GM23338 (cell line): ENCODE data around the gene CLIC5. TPM values are rescaled to one million over a fixed set of nuclear protein-coding genes. Genes with fewer than 3 reads are reported as not detected.

Experiments
- ATAC-seq: fragments of 200-7000 bp; cut with Tn5 transposase; 3 replicates; pipeline ENCODE4 v1.9.1; 2020
- DNase-seq: peaks from one replicate; pipeline ENCODE4 v3.0.0-alpha.2; 2015; ENCODE audit warnings: low spot score
- H2AFZ ChIP-seq: fragments of 200-600 bp; sonication (generic); 2 replicates; pipeline ENCODE4 v1.8.0; 2016; ENCODE audit warnings: antibody characterized with exemption, mild to moderate bottlenecking, moderate library complexity
- H3F3A ChIP-seq: fragments of 200-600 bp; sonication (generic); replicated peaks from 2 replicates; pipeline ENCODE4 v1.8.0; 2017; ENCODE audit warnings: antibody characterized with exemption, mixed run types, low read depth
- H3K27ac ChIP-seq: fragments of 200-600 bp; sonication (generic); 2 replicates; pipeline ENCODE4 v1.6.1; 2016; ENCODE audit warnings: low read depth
- H3K27me3 ChIP-seq: fragments of 200-600 bp; sonication (generic); 2 replicates; pipeline ENCODE4 v1.8.0; 2016; ENCODE audit warnings: mild to moderate bottlenecking, mixed run types, moderate library complexity; ENCODE audit not compliant: insufficient read depth
- H3K36me3 ChIP-seq: fragments of 200-600 bp; sonication (generic); 2 replicates; pipeline ENCODE4 v1.8.0; 2016; ENCODE audit warnings: mild to moderate bottlenecking; ENCODE audit not compliant: insufficient read depth
- H3K4me1 ChIP-seq: fragments of 200-600 bp; sonication (generic); 2 replicates; pipeline ENCODE4 v1.8.0; 2016; ENCODE audit warnings: mild to moderate bottlenecking, moderate library complexity; ENCODE audit not compliant: insufficient read depth
- H3K4me2 ChIP-seq: fragments of 200-600 bp; sonication (generic); 2 replicates; pipeline ENCODE4 v1.7.1; 2017; ENCODE audit warnings: mixed run types
- H3K4me3 ChIP-seq: fragments of 200-600 bp; sonication (generic); 2 replicates; pipeline ENCODE4 v1.6.1; 2016; ENCODE audit warnings: mixed run types
- H3K79me2 ChIP-seq: fragments of 200-600 bp; sonication (generic); replicated peaks from 2 replicates; pipeline ENCODE4 v1.8.0; 2017; ENCODE audit warnings: mild to moderate bottlenecking; ENCODE audit not compliant: insufficient read depth
- H3K9me2 ChIP-seq: fragments of 200-600 bp; sonication (generic); 2 replicates; pipeline ENCODE4 v1.8.0; 2017; ENCODE audit not compliant: insufficient read depth
- H4K20me1 ChIP-seq: fragments of 200-600 bp; sonication (generic); replicated peaks from 2 replicates; pipeline ENCODE4 v1.8.0; 2017; ENCODE audit warnings: mild to moderate bottlenecking; ENCODE audit not compliant: insufficient read depth
- H3K27ac Mint-ChIP-seq: 2 replicates; pipeline ENCODE4 v1.8.0; 2020; ENCODE audit warnings: inconsistent platforms, mild to moderate bottlenecking, moderate library complexity, mixed read lengths
- H3K27me3 Mint-ChIP-seq: 3 replicates; pipeline ENCODE4 v1.8.0; 2022; ENCODE audit warnings: low read depth, mild to moderate bottlenecking, moderate library complexity, mixed read lengths, inconsistent platforms; ENCODE audit not compliant: insufficient read depth, poor library complexity
- H3K36me3 Mint-ChIP-seq: 3 replicates; pipeline ENCODE4 v1.8.0; 2021; ENCODE audit warnings: low read depth, mild to moderate bottlenecking, inconsistent platforms, moderate library complexity, mixed read lengths
- H3K4me1 Mint-ChIP-seq: 3 replicates; pipeline ENCODE4 v1.8.0; 2020; ENCODE audit warnings: mild to moderate bottlenecking, inconsistent platforms, mixed read lengths
- H3K4me3 Mint-ChIP-seq: 3 replicates; pipeline ENCODE4 v1.8.0; 2021; ENCODE audit warnings: moderate library complexity, mild to moderate bottlenecking, inconsistent platforms, mixed read lengths
- H3K9me3 Mint-ChIP-seq: 3 replicates; pipeline ENCODE4 v1.8.0; 2020; ENCODE audit warnings: moderate library complexity, mild to moderate bottlenecking, inconsistent platforms, mixed read lengths
- CREB1 ChIP-seq: fragments of 250-450 bp; sonication (Bioruptor Pico); IDR thresholded peaks from 2 replicates; pipeline ENCODE4 v1.5.0; 2020; ENCODE audit warnings: low read depth, mild to moderate bottlenecking, moderate library complexity
- CTCF ChIP-seq, 2 experiments: fragments of 200-600 bp in 1 of 2; sonication (generic) in 1 of 2; conservative IDR thresholded peaks; 2 replicates each; pipeline versions ENCODE4 v1.5.1 to v1.6.1; 2016 to 2017; ENCODE audit warnings: antibody characterized with exemption in 2 of 2, low read depth in 2 of 2, mild to moderate bottlenecking in 2 of 2, moderate library complexity in 1 of 2
- EZH2 ChIP-seq: fragments of 200-600 bp; sonication (generic); IDR thresholded peaks from one replicate; pipeline ENCODE4 v1.8.0; 2017; ENCODE audit warnings: antibody characterized with exemption, mild to moderate bottlenecking, low read depth; ENCODE audit not compliant: unreplicated experiment
- EZH2phosphoT487 ChIP-seq: fragments of 200-600 bp; sonication (generic); IDR thresholded peaks from one replicate; pipeline ENCODE4 v1.8.1; 2018; ENCODE audit warnings: antibody characterized with exemption; ENCODE audit not compliant: unreplicated experiment
- JUNB ChIP-seq: IDR thresholded peaks from one replicate; pipeline ENCODE4 v1.6.1; 2016; ENCODE audit warnings: antibody characterized with exemption; ENCODE audit not compliant: unreplicated experiment
- NANOG ChIP-seq: IDR thresholded peaks from 2 replicates; pipeline ENCODE4 v1.6.1; 2016; ENCODE audit warnings: antibody characterized with exemption, borderline replicate concordance
- POLR2AphosphoS5 ChIP-seq: IDR thresholded peaks from 2 replicates; pipeline ENCODE4 v1.6.1; 2016; ENCODE audit warnings: antibody characterized with exemption, low read depth
- STAT1 ChIP-seq: IDR thresholded peaks from one replicate; pipeline ENCODE4 v1.6.1; 2016; ENCODE audit warnings: antibody characterized with exemption; ENCODE audit not compliant: unreplicated experiment
- ZNF114 ChIP-seq: fragments of 250-450 bp; sonication (Bioruptor Pico); IDR thresholded peaks from 2 replicates; pipeline ENCODE4 v1.5.0; 2020; ENCODE audit warnings: mild to moderate bottlenecking, moderate library complexity
- ZNF331 ChIP-seq: fragments of 250-450 bp; sonication (Bioruptor Pico); IDR thresholded peaks from 2 replicates; pipeline ENCODE4 v1.5.0; 2020; ENCODE audit warnings: low read depth, mild to moderate bottlenecking, moderate library complexity
- ZNF462 ChIP-seq: fragments of 250-450 bp; sonication (Bioruptor Pico); IDR thresholded peaks from 2 replicates; pipeline ENCODE4 v1.5.0; 2020; ENCODE audit warnings: mild to moderate bottlenecking, moderate library complexity
- polyA plus RNA-seq: library from polyadenylated mRNA; unstranded; fragments of >200 nt; fragmentation: Nextera tagmentation; extraction: Ambion mirVana; gene quantifications from 2 replicates; pipeline ENCODE4 v1.2.1, GENCODE V29; 2016
- total RNA-seq: library from RNA; depleted of rRNA; stranded (reverse); fragments of >200 nt; shearing (Covaris generic); gene quantifications from 2 replicates; pipeline ENCODE4 v1.2.3, GENCODE V29; 2014
- TF ChIP-seq, protein P1 (sequence below): IDR thresholded peaks from one replicate; pipeline ENCODE4 v1.6.1; 2018; ENCODE audit warnings: antibody characterized with exemption; ENCODE audit not compliant: unreplicated experiment
- TF ChIP-seq, protein P2 (sequence below): IDR thresholded peaks from 2 replicates; pipeline ENCODE4 v1.6.1; 2016; ENCODE audit warnings: antibody characterized with exemption

Gene CLIC5
- total and polyA plus RNA-seq, 2 experiments from 2014 or later, result 0.08 TPM; not detected in 1

GRCh38 chr6:46053039-46053933 is 37.6 kb upstream of the CLIC5 start:
- H3K4me1 Mint-ChIP-seq, result peaks cover 16% of the 10 kb centered on the region; the same call in 2 of the 3 replicates
- H3K9me2 ChIP-seq, result 0 out of 2 replicates have a peak, but pooled peaks cover under 1% of the 10 kb centered on the region
- no peak for ATAC-seq

More at GRCh38 chr6:46053039-46053933, 37.6 kb upstream of the CLIC5 start:
- no peak for DNase-seq
- Histone ChIP-seq H3K27ac (no peak overlapping the region), H3K79me2 (no peaks in the 10 kb centered on the region), H3K27me3 (no peaks in the 10 kb centered on the region), H3K36me3 (no peaks in the 10 kb centered on the region; the same call in 1 of the 2 replicates), H4K20me1 (no peaks in the 10 kb centered on the region), H2AFZ (no peak overlapping the region), H3K4me1 (peaks cover 4% of the 10 kb centered on the region), H3K4me3 (no peak overlapping the region), H3K4me2 (no peak overlapping the region), H3F3A (no peaks in the 10 kb centered on the region)
- Mint-ChIP-seq H3K36me3 (peaks cover 6% of the 10 kb centered on the region; the same call in 2 of the 3 replicates), H3K27ac (no peak overlapping the region), H3K9me3 (peaks cover 16% of the 10 kb centered on the region), H3K4me3 (no peak overlapping the region), H3K27me3 (peaks cover 5% of the 10 kb centered on the region)
- TF ChIP-seq ZNF114 (no peak), EZH2phosphoT487 (no peak), EZH2 (no peak), JUNB (no peak), POLR2AphosphoS5 (no peak), ZNF462 (CRISPR knock-in tag) (no peak), ZNF331 (no peak), CREB1 (CRISPR knock-in tag) (no peak), NANOG (no peak), CTCF (conservative IDR thresholded peaks at IDR 0.05; ENCODE audit: low read depth in 2 of 2) (no peak), STAT1 (no peak)
- TF ChIP-seq, protein P1, sequence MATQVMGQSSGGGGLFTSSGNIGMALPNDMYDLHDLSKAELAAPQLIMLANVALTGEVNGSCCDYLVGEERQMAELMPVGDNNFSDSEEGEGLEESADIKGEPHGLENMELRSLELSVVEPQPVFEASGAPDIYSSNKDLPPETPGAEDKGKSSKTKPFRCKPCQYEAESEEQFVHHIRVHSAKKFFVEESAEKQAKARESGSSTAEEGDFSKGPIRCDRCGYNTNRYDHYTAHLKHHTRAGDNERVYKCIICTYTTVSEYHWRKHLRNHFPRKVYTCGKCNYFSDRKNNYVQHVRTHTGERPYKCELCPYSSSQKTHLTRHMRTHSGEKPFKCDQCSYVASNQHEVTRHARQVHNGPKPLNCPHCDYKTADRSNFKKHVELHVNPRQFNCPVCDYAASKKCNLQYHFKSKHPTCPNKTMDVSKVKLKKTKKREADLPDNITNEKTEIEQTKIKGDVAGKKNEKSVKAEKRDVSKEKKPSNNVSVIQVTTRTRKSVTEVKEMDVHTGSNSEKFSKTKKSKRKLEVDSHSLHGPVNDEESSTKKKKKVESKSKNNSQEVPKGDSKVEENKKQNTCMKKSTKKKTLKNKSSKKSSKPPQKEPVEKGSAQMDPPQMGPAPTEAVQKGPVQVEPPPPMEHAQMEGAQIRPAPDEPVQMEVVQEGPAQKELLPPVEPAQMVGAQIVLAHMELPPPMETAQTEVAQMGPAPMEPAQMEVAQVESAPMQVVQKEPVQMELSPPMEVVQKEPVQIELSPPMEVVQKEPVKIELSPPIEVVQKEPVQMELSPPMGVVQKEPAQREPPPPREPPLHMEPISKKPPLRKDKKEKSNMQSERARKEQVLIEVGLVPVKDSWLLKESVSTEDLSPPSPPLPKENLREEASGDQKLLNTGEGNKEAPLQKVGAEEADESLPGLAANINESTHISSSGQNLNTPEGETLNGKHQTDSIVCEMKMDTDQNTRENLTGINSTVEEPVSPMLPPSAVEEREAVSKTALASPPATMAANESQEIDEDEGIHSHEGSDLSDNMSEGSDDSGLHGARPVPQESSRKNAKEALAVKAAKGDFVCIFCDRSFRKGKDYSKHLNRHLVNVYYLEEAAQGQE, result no peak
- TF ChIP-seq, protein P2, sequence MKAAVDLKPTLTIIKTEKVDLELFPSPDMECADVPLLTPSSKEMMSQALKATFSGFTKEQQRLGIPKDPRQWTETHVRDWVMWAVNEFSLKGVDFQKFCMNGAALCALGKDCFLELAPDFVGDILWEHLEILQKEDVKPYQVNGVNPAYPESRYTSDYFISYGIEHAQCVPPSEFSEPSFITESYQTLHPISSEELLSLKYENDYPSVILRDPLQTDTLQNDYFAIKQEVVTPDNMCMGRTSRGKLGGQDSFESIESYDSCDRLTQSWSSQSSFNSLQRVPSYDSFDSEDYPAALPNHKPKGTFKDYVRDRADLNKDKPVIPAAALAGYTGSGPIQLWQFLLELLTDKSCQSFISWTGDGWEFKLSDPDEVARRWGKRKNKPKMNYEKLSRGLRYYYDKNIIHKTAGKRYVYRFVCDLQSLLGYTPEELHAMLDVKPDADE, result no peak
